Liver (tissue), 9 donors: ENCODE data around the gene NAA40. TPM values are rescaled to one million over a fixed set of nuclear protein-coding genes. Genes with fewer than 3 reads are reported as not detected.

Experiments used
- DNase-seq: peaks from one replicate; pipeline ENCODE4 v3.0.0-alpha.2; 2017; ENCODE audit warnings: low spot score
- H3K27ac ChIP-seq, 2 donors: one replicate each; pipeline ENCODE4 v1.7.0; 2013; ENCODE audit warnings: inconsistent platforms in 2 of 2, low read length in 2 of 2, control low read depth in 1 of 2, low read depth in 1 of 2, mild to moderate bottlenecking in 1 of 2
- H3K27me3 ChIP-seq, 4 donors: one replicate each; pipeline versions ENCODE4 v1.6.1 to v1.7.0; 2013; ENCODE audit warnings: low read length in 3 of 4, inconsistent platforms in 1 of 4, mild to moderate bottlenecking in 1 of 4, moderate library complexity in 1 of 4; ENCODE audit not compliant: control insufficient read depth in 4 of 4, insufficient read depth in 4 of 4
- H3K36me3 ChIP-seq, 4 donors: one replicate each; pipeline versions ENCODE4 v1.6.1 to v1.7.0; 2013; ENCODE audit warnings: low read length in 3 of 4, mild to moderate bottlenecking in 3 of 4, low read depth in 1 of 4, moderate library complexity in 1 of 4; ENCODE audit not compliant: control insufficient read depth in 4 of 4, insufficient read depth in 3 of 4
- H3K4me1 ChIP-seq, 4 donors: one replicate each; pipeline versions ENCODE4 v1.6.1 to v1.7.0; 2013; ENCODE audit warnings: low read length in 3 of 4, mild to moderate bottlenecking in 3 of 4, moderate library complexity in 1 of 4; ENCODE audit not compliant: control insufficient read depth in 4 of 4, insufficient read depth in 4 of 4
- H3K4me3 ChIP-seq, 3 donors: one replicate each; pipeline versions ENCODE4 v1.6.1 to v1.7.0; 2013; ENCODE audit warnings: low read length in 3 of 3, control low read depth in 1 of 3, low read depth in 1 of 3, mild to moderate bottlenecking in 1 of 3
- H3K9ac ChIP-seq, 2 donors: one replicate each; pipeline ENCODE4 v1.7.0; 2013; ENCODE audit warnings: low read length in 2 of 2, mild to moderate bottlenecking in 2 of 2, moderate library complexity in 2 of 2, control low read depth in 1 of 2, low read depth in 1 of 2
- H3K9me3 ChIP-seq, 4 donors: one replicate each; pipeline versions ENCODE4 v1.6.1 to v1.7.0; 2013; ENCODE audit warnings: low read length in 3 of 4; ENCODE audit not compliant: control insufficient read depth in 4 of 4
- ATF3 ChIP-seq: IDR thresholded peaks from 2 replicates; pipeline ENCODE4 v1.6.1; 2016; ENCODE audit warnings: antibody characterized with exemption
- CTCF ChIP-seq: fragments of 150-350 bp; IDR thresholded peaks from 2 replicates; pipeline ENCODE4 v1.5.1; 2017; ENCODE audit warnings: improper control_type of control experiment, low read depth, low read length; ENCODE audit not compliant: missing input control
- EGR1 ChIP-seq, 2 donors: IDR thresholded peaks; 2 replicates each; pipeline ENCODE4 v1.6.1; 2016 to 2018; ENCODE audit warnings: antibody characterized with exemption in 2 of 2, low read depth in 2 of 2
- FOXA1 ChIP-seq: IDR thresholded peaks from 2 replicates; pipeline ENCODE4 v1.6.1; 2016; ENCODE audit warnings: antibody characterized with exemption
- FOXA2 ChIP-seq: IDR thresholded peaks from 2 replicates; pipeline ENCODE4 v1.6.1; 2016; ENCODE audit warnings: antibody characterized with exemption
- GABPA ChIP-seq, 2 donors: IDR thresholded peaks in 1 of 2; conservative IDR thresholded peaks in 1 of 2; 2 replicates each; pipeline ENCODE4 v1.6.1; 2016; ENCODE audit warnings: antibody characterized with exemption in 2 of 2, mild to moderate bottlenecking in 1 of 2, moderate library complexity in 1 of 2
- HNF4A ChIP-seq, 2 donors: conservative IDR thresholded peaks; 2 replicates each; pipeline ENCODE4 v1.6.1; 2016; ENCODE audit warnings: antibody characterized with exemption in 2 of 2, mild to moderate bottlenecking in 2 of 2
- HNF4G ChIP-seq: IDR thresholded peaks from 2 replicates; pipeline ENCODE4 v1.6.1; 2016; ENCODE audit warnings: antibody characterized with exemption
- JUND ChIP-seq, 2 donors: IDR thresholded peaks; 2 replicates each; pipeline ENCODE4 v1.6.1; 2016; ENCODE audit warnings: antibody characterized with exemption in 2 of 2
- MAX ChIP-seq: IDR thresholded peaks from 2 replicates; pipeline ENCODE4 v1.6.1; 2016; ENCODE audit warnings: antibody characterized with exemption
- NR2F2 ChIP-seq: IDR thresholded peaks from 2 replicates; pipeline ENCODE4 v1.6.1; 2016; ENCODE audit warnings: antibody characterized with exemption
- RAD21 ChIP-seq, 2 donors: IDR thresholded peaks; 2 replicates each; pipeline ENCODE4 v1.6.1; 2016; ENCODE audit warnings: antibody characterized with exemption in 2 of 2, mild to moderate bottlenecking in 2 of 2
- REST ChIP-seq: IDR thresholded peaks from 2 replicates; pipeline ENCODE4 v1.6.1; 2016; ENCODE audit warnings: antibody characterized with exemption, mild to moderate bottlenecking
- RXRA ChIP-seq, 2 donors: IDR thresholded peaks; 2 replicates each; pipeline ENCODE4 v1.6.1; 2017 to 2018; ENCODE audit warnings: antibody characterized with exemption in 2 of 2, mild to moderate bottlenecking in 1 of 2
- SP1 ChIP-seq: IDR thresholded peaks from 2 replicates; pipeline ENCODE4 v1.6.1; 2018; ENCODE audit warnings: antibody characterized with exemption, mild to moderate bottlenecking
- TAF1 ChIP-seq: conservative IDR thresholded peaks from 2 replicates; pipeline ENCODE4 v1.6.1; 2016; ENCODE audit warnings: antibody characterized with exemption, mild to moderate bottlenecking
- YY1 ChIP-seq: IDR thresholded peaks from 2 replicates; pipeline ENCODE4 v1.6.1; 2016; ENCODE audit warnings: antibody characterized with exemption, mild to moderate bottlenecking
- ZBTB33 ChIP-seq: IDR thresholded peaks from 2 replicates; pipeline ENCODE4 v1.6.1; 2016; ENCODE audit warnings: antibody characterized with exemption
- WGBS: extraction: QIAGEN DNeasy Blood & Tissue Kit; methylation state at CpG from one replicate; pipeline ENCODE4 v1.1.7; 2013; 5-methylcytosine and 5-hydroxymethylcytosine counted together
- polyA plus RNA-seq, 2 donors: library from polyadenylated mRNA; stranded (reverse) in 1 of 2; unstranded in 1 of 2; fragments of 200-250 nt in 1 of 2; fragments of >200 nt in 1 of 2; fragmentation: Nextera tagmentation in 1 of 2; extraction: Ambion mirVana in 1 of 2; gene quantifications; one replicate each; pipeline versions ENCODE4 v1.2.1 to v1.2.3, GENCODE V29; 2013 to 2015
- total RNA-seq, 2 donors: library from RNA; depleted of rRNA; stranded (reverse); fragments of >200 nt; gene quantifications; one replicate each; pipeline ENCODE4 v1.2.3, GENCODE V29; 2014
- donor health status: healthy.
- donor health status: healthy.
- donor health status: healthy.
- donor health status: healthy.
- donor health status: healthy.

NAA40 gene
- total and polyA plus RNA-seq, 4 donors = 3.0 to 7.3 (median 4.7) TPM

GRCh38 chr11:63951779-63952536 is 13.2 kb downstream of the NAA40 start:
- Histone ChIP-seq H3K36me3 (peaks cover 4 to 19% (median 8%) of the 10 kb centered on the region in 4 donors), H3K27ac (no peak overlapping the region), H3K4me1 (peaks cover 0 to 2% (median 0%) of the 10 kb centered on the region in 4 donors), H3K9me3 (no peaks in the 10 kb centered on the region), H3K4me3 (no peak overlapping the region), H3K9ac (no peak overlapping the region), H3K27me3 (no peaks in the 10 kb centered on the region)
- no peak for DNase-seq
- WGBS = 89% methylated on average over 20 of the region's 20 CpGs
- TF ChIP-seq MAX (no peak), ATF3 (no peak), GABPA (IDR thresholded peaks at IDR 0.05 in 1 of 2, conservative IDR thresholded peaks at IDR 0.05 in 1 of 2) (no peak), SP1 (no peak), JUND (IDR thresholded peaks at IDR 0.05) (no peak), TAF1 (no peak), REST (no peak), HNF4G (no peak), CTCF (no peak), YY1 (no peak), EGR1 (IDR thresholded peaks at IDR 0.05; ENCODE audit: low read depth in 2 of 2) (no peak), RXRA (IDR thresholded peaks at IDR 0.05) (no peak), FOXA1 (no peak), RAD21 (IDR thresholded peaks at IDR 0.05) (no peak), NR2F2 (no peak), HNF4A (conservative IDR thresholded peaks at IDR 0.05) (no peak), FOXA2 (no peak), ZBTB33 (no peak)
